ENCODE data around the gene CCDC154.
"Not testable (repeated sequence)": the region's sequence is repeated elsewhere in the genome, so short reads cannot be mapped to it uniquely, and the experiment has no call there.

The CCDC154 gene

GRCh38 chr16:1472974-1473373 lies 28.6 kb upstream of the CCDC154 start:
- no peak for DNase-seq (ENCODE audit: low read depth)

- no peak for DNase-seq (ENCODE audit: low read depth)
These were observed 27.3 kb upstream of the CCDC154 start for GRCh38 chr16:1471569-1472194.

- DNase-seq (ENCODE audit: low read depth): no peak
These were observed 26.3 kb upstream of the CCDC154 start for GRCh38 chr16:1470481-1471251.

GRCh38 chr16:1469693-1470201 lies 25.4 kb upstream of the CCDC154 start:
- DNase-seq (ENCODE audit: low read depth): no peak

- not testable (repeated sequence) for DNase-seq (ENCODE audit: low read depth)
These were observed 24.8 kb upstream of the CCDC154 start for GRCh38 chr16:1469141-1469540.

- DNase-seq (ENCODE audit: low read depth): no peak
These were observed 24.1 kb upstream of the CCDC154 start for GRCh38 chr16:1468426-1468810.

- DNase-seq (ENCODE audit: low read depth): no peak
These were observed 22.7 kb upstream of the CCDC154 start for GRCh38 chr16:1466968-1467521.

- no peak for DNase-seq (ENCODE audit: low read depth)
These were observed 21.7 kb upstream of the CCDC154 start for GRCh38 chr16:1466054-1466453.

- DNase-seq (ENCODE audit: low read depth): no peak
These were observed 21.2 kb upstream of the CCDC154 start for GRCh38 chr16:1465567-1465915.

- no peak for DNase-seq (ENCODE audit: low read depth)
These were observed 20.7 kb upstream of the CCDC154 start for GRCh38 chr16:1464894-1465566.

GRCh38 chr16:1464196-1464893 lies 20.0 kb upstream of the CCDC154 start:
- DNase-seq (ENCODE audit: low read depth): no peak

- DNase-seq (ENCODE audit: low read depth): no peak
These were observed 16.8 kb upstream of the CCDC154 start for GRCh38 chr16:1461146-1461545.

- no peak for DNase-seq (ENCODE audit: low read depth)
These were observed 16.3 kb upstream of the CCDC154 start for GRCh38 chr16:1460602-1461138.

- no peak for DNase-seq (ENCODE audit: low read depth)
These were observed 15.6 kb upstream of the CCDC154 start for GRCh38 chr16:1459967-1460366.

- DNase-seq (ENCODE audit: low read depth): no peak
These were observed 14.6 kb upstream of the CCDC154 start for GRCh38 chr16:1458977-1459341.

GRCh38 chr16:1458336-1458976 lies 14.1 kb upstream of the CCDC154 start:
- DNase-seq (ENCODE audit: low read depth): no peak

- no peak for DNase-seq (ENCODE audit: low read depth)
These were observed 13.3 kb upstream of the CCDC154 start for GRCh38 chr16:1457489-1458245.

- DNase-seq (ENCODE audit: low read depth): no peak
These were observed 12.6 kb upstream of the CCDC154 start for GRCh38 chr16:1456951-1457350.

GRCh38 chr16:1455190-1456171 lies 11.1 kb upstream of the CCDC154 start:
- DNase-seq (ENCODE audit: low read depth): no peak

Data from activated T-cell treated with anti-CD3 and anti-CD28 coated beads for 24 hours (primary cell).